Cardiac septum (tissue), 1 donor: ENCODE measurements around the gene KIF2C. TPM values are rescaled to one million over a fixed set of nuclear protein-coding genes. Genes with fewer than 3 reads are reported as not detected.
"Not testable (repeated sequence)": the region's sequence is repeated elsewhere in the genome, so short reads cannot be mapped to it uniquely, and the experiment has no call there.

Experiments used
- DNase-seq: peaks from one replicate; pipeline ENCODE4 v3.0.0-alpha.2; 2020; ENCODE audit warnings: low spot score
- intact Hi-C: fragments of 100-400 bp; cut with DNase I; formaldehyde crosslinking; loops from one replicate; pipeline ENCODE4 v1.14.0; 2022
- long read RNA-seq: library from polyadenylated mRNA; unstranded; transcript quantifications from one replicate; pipeline ENCODE4 v2.0.0, GENCODE V29; 2021
- total RNA-seq: library from RNA; stranded (reverse); fragmentation: NEBNext Ultra II Directional; extraction: Animal tissue kit (Norgen Biotek cat#: 25700); gene quantifications from one replicate; pipeline ENCODE4 v1.2.1, GENCODE V29; 2021
- donor health status: DM: no; HTN: no; CAD: no.

The KIF2C gene
- 1.3 TPM for total RNA-seq
- long read RNA-seq, partial matches to known transcripts: 2 of 2 reads
- long read RNA-seq, other reads (novel, unspliced or antisense): 0 of 2 reads

DNA sequence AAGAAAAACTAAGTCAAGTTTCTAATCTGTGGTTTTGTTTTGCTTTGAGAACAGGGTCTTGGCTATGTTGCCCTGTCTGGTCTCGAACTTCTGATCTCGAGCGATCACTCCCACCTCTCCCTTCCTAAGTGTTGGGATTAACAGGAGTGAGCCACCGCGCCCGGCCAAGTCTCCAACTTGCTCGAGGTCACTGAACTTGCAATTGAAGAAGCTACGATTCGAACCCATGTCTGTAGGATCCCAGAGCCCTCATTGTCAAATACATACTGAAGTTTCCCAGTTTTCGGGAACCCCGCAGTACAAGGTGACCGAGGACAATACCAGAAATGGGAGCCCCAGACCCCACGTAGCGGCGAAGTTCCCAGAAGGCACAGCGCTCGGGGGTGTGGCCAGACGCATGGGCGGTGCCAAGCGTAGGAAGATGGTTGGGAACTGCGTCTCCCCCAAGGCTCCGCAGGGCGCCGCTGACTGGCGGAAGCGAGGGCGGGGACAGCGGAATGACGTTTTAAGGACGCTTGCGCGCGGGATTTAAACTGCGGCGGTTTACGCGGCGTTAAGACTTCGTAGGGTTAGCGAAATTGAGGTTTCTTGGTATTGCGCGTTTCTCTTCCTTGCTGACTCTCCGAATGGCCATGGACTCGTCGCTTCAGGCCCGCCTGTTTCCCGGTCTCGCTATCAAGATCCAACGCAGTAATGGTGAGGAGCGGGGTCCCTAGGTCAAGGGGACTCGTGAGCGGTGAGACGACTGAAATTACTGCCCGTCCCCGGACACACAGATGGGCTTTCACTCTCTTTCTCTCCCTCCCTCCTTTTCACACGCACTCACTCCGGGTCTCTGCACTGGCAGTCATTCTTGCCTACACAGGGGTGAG lies at the start of gene KIF2C:
KIF2C (plus strand) TSS at position 531 of the 872 bp plus-strand sequence; CDS start at position 627, 96 bp downstream.
- intact Hi-C loops: loop anchor here (1.0 to 5.0 kb wide), 2 partner anchors 34 to 563 kb away; no protein-coding TSS in a partner anchor
- peak; percentile 98 for DNase-seq

DNA sequence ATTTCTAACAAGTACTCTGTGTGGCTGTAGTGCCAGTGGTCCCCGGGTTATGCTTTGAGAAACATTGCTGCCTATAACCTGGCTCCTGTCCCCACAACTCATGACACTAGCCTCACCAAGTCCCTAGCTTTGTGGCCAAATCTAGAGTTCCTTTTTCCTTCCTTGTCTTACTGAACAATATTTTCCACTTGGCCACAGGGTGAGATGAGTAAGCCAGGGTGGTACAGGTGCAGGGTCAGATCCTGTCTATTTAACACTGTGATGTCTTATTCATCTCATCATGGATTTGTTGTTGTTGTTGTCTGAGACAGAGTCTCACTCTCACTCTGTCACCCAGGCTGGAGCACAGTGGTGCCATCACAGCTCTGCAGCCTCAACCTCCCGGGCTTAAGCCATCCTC lies 46.5 kb upstream of the KIF2C start:
- DNase-seq: no peak
- intact Hi-C loops: no loop called here

- intact Hi-C loops: no loop called here
- DNase-seq: no peak
Observed at GRCh38 chr1:44693900-44694299, 45.7 kb upstream of the KIF2C start.

DNA sequence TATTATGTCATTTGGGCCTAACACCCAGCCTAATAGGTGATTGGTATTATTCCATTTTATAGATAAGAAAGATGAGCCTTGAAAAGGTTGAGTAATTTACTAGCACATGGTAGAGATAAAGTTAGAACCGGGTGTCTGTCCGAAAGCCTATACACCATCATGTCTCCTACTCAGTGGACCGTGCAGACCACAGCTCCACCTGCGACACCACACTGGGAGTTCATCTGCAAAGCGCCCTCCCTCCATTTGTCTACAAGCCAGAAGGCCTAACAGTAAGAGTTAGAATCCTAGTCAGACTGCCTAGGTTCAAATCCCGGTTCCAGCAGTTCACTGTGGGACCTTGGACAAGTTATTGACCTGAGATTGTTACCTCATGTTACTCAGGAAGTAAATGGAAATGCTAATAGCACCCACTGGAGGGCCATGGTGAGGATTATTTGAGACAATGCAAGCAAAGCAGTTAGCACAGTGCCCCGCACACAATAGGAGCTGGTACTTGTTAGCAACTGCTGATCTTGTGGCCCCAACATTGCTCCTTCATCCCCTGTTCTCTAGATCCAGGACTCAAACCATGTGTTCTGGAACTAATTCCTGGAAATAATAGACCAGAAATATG lies 44.7 kb upstream of the KIF2C start:
- intact Hi-C loops: no loop called here
- DNase-seq: no peak

DNA sequence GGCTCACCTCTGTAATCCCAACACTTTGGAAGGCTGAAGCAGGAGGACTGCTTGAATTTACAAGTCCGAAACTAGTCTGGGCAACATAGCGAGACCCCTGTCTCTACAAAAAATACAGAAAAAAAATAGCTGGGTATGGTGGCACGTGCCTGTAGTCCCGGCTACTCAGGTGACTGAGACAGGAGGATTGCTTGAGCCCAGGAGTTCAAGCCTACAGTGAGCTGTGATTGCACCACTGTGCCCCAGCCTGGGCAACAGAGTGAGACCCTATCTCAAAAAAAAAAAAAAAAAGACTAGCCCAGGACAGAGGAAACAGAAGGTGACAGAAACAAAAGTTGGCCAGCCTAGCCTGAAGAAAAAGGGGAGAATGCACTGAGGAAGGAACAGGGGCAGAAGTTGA lies 44.0 kb upstream of the KIF2C start:
- intact Hi-C loops: no loop called here
- no peak for DNase-seq

GRCh38 chr1:44696101-44696500 lies 43.5 kb upstream of the KIF2C start:
- DNase-seq: no peak
- intact Hi-C loops: no loop called here

DNA sequence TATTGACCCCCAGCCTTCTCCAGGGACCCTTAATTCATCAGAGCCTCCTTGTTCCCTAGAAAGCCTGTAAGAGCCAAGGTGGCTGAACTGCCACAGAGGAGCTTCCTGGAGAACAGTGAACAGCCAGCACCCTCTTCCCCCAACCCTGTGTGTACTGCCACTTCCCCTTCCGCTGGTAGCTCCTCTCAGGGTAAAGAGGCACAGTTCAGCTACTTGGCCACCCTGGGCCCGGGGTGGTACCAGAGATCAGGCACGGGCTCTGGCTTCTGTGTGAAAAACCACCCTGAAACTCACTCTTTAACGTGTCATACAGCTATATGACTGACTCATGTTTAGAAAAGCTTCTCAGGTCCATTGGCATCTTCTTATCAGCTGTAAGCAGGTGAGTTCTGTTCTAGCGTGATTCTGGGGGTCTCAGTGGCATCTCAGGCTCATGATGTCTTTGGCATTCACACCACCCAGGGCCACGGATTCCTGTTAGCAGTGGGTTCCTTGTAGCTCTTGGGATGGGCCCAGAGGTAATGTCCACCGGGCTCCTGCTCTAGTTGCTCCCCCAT lies 42.8 kb upstream of the KIF2C start:
- DNase-seq: peak; percentile 79
- intact Hi-C loops: no loop called here

GRCh38 chr1:44698138-44698537 lies 41.5 kb upstream of the KIF2C start:
- intact Hi-C loops: no loop called here
- no peak for DNase-seq

- intact Hi-C loops, DNase-seq: not testable (repeated sequence)
Observed at GRCh38 chr1:44699375-44699774, 40.3 kb upstream of the KIF2C start.

DNA sequence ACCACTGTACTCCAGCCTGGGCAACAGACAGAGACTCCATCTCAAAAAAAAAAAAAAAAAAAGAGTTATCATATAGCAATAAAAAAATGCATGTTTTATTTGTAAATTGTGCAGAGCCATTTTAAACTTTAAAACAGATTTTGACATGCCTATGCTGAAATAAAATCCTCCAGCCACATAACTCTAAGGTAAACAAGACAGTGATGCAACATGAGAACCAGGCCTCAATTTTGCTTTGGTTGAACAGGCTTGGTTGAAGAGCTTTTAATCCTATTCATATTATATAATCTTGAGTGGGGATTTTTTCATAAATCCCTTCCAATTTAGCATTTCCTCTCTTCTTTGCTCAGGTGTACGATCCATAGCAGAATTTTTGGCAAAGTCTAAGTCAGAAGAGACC lies 39.1 kb upstream of the KIF2C start:
- intact Hi-C loops: no loop called here
- DNase-seq: no peak

DNA sequence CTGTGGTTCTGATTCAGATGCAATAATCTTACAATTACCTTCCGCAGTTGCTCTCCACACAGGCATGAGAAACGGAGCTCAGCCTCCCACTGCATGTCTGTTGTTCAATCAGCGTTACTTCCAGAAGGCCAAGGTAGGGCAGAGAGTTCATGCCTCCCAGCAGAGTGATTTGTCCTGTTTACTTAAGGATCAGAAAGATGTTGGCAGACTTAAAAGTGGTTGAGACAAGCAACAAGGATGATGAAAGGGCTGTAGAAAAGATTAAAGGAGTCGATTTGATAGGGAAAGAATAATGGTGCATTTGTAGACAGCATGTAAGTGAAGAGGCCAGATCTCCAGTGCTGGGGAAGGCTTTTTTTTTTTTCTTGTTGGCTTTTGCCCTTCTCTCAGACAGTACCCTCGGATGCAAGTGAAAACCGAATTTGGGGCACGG lies 38.5 kb upstream of the KIF2C start:
- no peak for DNase-seq
- intact Hi-C loops: no loop called here

DNA sequence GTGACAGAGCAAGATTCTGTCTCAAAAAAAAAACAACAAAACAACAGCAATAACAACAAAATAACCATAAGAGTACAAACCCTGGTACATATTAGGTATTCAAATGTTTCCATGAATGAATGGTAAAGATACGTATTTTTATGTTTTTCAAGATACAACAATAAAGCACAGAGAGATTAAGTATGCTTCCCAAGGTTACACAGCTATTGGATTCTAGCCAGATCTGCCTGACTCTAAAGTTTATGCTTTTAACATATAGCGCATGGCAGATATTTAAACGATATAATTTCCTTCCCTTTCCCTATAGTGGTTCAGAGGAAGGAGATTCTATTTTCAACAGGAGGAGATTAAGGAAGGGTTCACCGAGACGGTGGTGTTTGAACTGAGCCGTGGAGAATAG lies 34.2 kb upstream of the KIF2C start:
- intact Hi-C loops: no loop called here
- no peak for DNase-seq

DNA sequence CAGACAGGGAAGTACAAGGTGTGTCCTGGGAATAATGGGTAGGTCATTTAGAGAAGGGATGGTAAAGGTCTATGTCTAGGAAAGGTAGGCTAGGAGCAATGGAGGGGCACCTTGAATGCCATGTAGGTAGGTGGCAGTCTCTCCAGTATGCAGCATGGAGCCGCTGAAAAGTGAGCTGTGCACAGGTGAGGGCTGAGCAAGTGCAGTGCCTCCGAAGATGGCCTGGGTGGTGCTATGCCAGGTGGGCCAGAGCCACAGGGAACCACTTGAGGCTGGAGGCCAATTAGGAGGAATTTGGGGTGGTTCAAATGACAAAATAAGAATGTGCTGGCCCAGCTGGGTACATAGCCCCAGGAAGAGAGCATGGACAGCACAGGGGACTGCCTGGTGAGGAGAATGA lies 33.7 kb upstream of the KIF2C start:
- no peak for DNase-seq
- intact Hi-C loops: no loop called here

DNA sequence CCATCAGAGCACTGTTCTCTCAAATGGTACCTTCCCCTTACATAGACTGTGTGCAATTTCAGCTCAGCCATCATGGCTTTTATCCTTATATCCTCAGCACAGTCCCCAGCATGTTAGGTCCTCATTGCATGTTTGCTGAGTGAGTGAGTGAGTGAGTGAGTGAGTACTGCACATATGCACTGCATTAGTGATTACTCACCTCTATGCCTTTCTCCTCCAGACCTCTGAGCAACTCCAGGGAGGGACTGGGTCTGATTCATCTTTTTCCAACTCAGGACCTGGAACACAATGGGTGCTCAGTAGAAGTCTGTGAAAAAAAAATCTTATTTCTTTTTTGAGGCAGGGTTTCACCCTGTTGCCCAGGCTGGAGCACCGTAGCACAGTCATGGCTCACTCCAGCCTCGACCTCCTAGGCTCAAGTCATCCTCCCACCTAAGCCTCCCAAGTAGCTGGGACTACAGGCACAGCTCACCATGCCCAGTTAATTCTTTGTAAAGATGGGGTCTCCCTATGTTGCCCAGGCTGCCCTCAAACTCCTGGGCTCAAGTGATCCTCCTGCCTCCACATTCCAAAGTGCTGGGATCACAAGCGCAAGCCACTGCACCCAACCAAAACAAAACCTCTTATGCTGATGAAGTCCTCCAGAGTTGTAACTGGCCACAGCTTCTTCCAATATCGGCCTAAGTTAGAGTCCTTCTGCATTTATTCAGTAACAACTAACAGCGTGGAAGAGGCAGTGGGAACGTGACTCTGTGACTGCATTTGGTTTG lies 32.3 kb upstream of the KIF2C start:
- no peak for DNase-seq
- intact Hi-C loops: no loop called here

- intact Hi-C loops: no loop called here
- DNase-seq: no peak
Observed at GRCh38 chr1:44707959-44708831, 31.4 kb upstream of the KIF2C start.

- DNase-seq: no peak
- intact Hi-C loops: no loop called here
Observed at GRCh38 chr1:44713321-44713781, 26.3 kb upstream of the KIF2C start.

GRCh38 chr1:44714532-44714931 lies 25.1 kb upstream of the KIF2C start:
- intact Hi-C loops: no loop called here
- no peak for DNase-seq

DNA sequence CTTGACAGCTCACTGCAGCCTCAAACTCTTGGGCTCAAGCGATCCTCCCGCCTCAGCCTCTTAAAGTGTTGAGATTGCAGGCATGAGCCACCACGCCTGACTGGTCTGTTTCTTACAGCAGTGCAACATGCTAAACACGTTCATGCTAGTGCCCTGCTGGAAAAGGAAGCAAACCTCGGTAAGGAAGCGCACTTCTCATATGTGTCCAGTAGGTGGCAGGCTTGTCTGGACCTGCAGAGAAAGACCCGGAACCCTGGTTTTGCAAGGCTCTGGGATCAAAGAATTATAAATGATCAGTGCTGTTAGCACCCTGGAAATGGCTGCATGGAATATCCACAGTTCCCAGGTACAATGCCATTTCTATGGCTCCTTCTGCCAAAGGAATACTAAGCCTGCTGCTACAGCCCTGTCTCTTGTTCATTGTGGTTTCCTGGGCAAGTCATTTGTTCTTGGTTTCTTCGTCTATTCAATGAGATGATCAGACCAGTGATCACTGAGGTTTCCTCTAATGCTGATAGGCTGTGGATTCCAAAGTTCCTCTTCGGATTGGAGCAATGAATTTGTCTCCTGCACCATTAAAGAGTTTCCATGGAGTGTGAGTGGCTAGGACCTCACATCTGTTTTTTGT lies 24.6 kb upstream of the KIF2C start:
- peak; percentile 82 for DNase-seq
- intact Hi-C loops: no loop called here
